Measurements from ENCODE around the gene C14orf93. TPM values are rescaled to one million over a fixed set of nuclear protein-coding genes. Genes with fewer than 3 reads are reported as not detected.

The C14orf93 gene, protein sequence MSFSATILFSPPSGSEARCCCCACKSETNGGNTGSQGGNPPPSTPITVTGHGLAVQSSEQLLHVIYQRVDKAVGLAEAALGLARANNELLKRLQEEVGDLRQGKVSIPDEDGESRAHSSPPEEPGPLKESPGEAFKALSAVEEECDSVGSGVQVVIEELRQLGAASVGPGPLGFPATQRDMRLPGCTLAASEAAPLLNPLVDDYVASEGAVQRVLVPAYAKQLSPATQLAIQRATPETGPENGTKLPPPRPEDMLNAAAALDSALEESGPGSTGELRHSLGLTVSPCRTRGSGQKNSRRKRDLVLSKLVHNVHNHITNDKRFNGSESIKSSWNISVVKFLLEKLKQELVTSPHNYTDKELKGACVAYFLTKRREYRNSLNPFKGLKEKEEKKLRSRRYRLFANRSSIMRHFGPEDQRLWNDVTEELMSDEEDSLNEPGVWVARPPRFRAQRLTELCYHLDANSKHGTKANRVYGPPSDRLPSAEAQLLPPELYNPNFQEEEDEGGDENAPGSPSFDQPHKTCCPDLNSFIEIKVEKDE
- total RNA-seq = 1 to 10 TPM; 8.3 to 9.3 TPM

DNA sequence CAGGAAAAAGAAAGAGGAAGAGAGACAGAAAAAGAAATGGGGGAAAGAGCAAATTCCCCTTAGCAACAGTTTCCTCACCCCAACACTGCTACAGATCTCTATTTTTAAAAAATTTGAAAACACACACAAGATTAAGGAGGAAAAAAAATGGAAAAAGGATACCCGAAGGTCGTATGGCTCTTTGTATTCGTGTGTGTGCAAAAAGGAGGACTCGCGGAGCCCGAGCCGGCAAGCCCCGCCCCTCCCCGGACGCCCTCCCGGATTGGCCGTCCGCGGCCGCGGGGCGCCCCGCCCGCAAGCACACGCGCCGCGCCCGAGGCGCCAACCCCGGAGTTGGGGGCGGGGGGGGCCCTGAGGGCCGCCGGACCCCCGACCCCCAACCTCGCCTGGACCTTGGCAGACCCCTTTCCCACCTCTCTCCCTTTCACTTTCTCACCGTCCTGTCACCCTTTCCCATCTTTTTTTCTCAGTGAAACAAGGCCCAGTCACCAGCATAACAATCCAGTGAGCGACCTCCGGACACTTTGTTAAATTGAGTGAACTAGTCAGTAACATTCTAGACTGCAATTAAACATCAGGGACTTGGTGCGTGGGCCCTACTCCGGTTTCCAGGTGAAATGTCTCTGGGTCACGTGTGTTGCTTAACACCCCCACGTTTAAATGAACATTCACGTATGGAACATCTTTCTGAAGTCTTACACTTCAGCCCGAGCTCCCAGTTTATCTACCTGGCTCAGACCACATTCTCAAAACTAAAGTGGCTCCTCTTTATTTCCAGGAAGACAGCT, at the start of gene C14orf93:
TSS of gene C14orf93 (minus strand) at position 205 of the 788 bp plus-strand sequence. CDS start 11,120 bp downstream, outside the sequence.
- CTCF ChIA-PET = interaction anchor here (0.6 to 2.2 kb wide), 8 partner anchors 14 to 100 kb away, joined by 3 to 11 read pairs (median 4); partner anchors contain the start of gene PSMB5
- intact Hi-C loops (cut with micrococcal nuclease) = loop anchor here (5.0 to 10.0 kb wide), 2 partner anchors 1105 to 1743 kb away; partner anchors contain the start of genes DCAF11, HNRNPC and NRL
- Mint-ChIP-seq H3K36me3 (ENCODE audit: low read depth) (peaks cover 4% of the 10 kb centered on the region), H3K4me1 (ENCODE audit: low read depth) (peaks cover 32% of the 10 kb centered on the region), H3K9me3 (no peaks in the 10 kb centered on the region), H3K4me3 (peak within 1 kb of the TSS; percentile 97), H3K27ac (peak within 1 kb of the TSS; percentile 98), H3K27me3 (ENCODE audit: low read depth) (no peaks in the 10 kb centered on the region)
- peak; percentile 90 for DNase-seq

DNA sequence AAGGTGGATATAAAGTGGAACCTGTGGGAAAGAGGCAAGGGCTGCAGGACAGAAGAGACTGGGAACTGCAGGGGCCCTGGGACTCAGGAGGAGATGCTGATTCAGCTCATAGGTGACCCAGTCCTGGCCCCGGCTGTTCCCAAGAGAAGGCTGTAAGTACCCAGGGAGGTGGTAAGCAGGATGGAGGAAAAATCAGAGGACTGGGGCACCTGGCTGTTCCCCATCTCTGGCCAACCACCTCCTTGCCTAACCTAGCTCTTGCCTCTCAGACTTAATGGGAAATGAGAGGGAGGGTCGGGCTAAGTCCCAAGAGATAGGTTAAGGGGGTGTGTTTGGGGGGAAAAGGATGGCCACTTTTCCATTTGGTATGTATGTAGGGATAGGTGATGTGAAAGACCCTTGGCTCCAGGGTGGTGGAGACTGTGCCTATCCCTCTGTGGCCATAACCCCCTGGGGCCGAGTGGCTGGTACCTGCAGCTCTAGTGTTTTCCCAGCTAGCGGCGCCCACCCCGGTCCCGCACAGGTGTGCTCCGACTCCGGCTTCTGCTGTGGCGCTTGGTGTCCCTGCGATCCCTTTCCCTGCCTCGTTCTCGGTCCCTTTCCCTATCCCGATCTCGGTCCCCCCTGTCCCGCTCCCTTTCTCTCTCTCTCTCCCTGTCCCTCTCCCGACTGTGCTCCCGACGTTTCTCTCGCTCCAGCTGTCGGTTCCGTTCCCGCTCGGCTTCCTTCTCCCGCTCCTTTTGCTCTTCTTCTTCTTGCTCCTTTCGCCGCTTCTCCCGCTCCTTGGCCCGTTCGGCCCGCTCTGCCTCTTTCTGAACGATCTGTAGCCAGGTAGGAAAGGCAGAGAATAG, 48.9 kb upstream of the C14orf93 start:
- Mint-ChIP-seq H3K4me3 (no peak overlapping the region), H3K27me3 (ENCODE audit: low read depth) (peaks cover 5% of the 10 kb centered on the region), H3K4me1 (ENCODE audit: low read depth) (peaks cover 16% of the 10 kb centered on the region), H3K27ac (no peak overlapping the region), H3K36me3 (ENCODE audit: low read depth) (peaks cover 21% of the 10 kb centered on the region), H3K9me3 (no peaks in the 10 kb centered on the region)
- CTCF ChIA-PET = interaction anchor here (0.6 to 21.5 kb wide), 29 partner anchors 10 to 294 kb away, joined by 3 to 713 read pairs (median 7); partner anchors contain the start of genes ACIN1, AJUBA, C14orf119 and HAUS4
- DNase-seq = no peak
- intact Hi-C loops (cut with micrococcal nuclease) = loop anchor here (1.0 to 5.0 kb wide), 5 partner anchors 65 to 502 kb away; no protein-coding TSS in a partner anchor

DNA sequence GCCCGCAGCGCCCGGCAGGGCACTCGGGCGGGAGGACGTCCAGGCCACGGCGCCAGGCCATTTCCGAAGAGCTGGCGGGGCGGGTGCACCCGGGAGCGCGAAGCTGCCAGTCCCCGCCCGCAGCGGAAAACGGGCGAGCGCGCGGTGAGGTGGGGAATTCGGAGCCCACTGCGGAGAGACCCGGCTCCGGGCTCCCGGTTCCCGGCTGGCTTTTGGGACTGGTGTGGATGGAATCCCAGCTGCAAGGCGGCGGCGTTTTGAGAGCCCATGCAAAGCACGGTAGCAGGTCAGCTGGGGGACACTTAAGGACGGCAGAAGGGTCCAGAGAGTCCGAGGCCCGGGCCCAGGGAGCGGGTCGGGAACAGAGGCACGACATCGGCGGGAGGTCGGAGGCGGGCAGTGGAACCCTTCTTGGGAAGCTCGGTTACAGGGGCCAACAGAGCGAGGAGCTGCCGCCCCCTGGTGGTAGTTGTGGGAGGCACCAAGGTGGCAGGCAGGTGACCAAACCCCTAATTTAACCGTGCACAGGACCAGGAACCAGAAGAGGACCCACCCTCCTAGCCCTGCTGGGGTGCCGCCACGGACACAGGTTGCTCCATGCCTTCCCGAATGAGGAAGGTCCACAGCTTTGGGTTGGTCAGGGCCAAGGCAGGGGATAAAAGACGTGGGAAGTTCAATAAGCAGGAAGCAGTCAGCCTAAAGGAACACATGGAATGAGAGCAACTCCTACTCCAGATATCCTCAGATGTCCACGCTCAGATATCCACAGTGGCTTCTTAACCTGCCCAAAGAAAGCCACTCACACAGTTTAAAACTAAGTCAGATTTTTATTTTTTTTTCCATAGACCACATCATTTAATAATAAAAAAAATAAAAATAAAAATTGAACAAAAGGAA, 48.1 kb upstream of the C14orf93 start:
- peak overlapping the region; percentile 80 for H3K4me3 Mint-ChIP-seq
- H3K27me3 Mint-ChIP-seq (ENCODE audit: low read depth) = peaks cover 5% of the 10 kb centered on the region
- peaks cover 17% of the 10 kb centered on the region for H3K36me3 Mint-ChIP-seq (ENCODE audit: low read depth)
- no peak overlapping the region for H3K27ac Mint-ChIP-seq
- CTCF ChIA-PET = interaction anchor here (0.5 to 21.5 kb wide), 35 partner anchors 11 to 403 kb away, joined by 3 to 713 read pairs (median 5); partner anchors contain the start of genes ACIN1, AJUBA, C14orf119 and HAUS4
- DNase-seq = peak; percentile 92
- H3K9me3 Mint-ChIP-seq = no peaks in the 10 kb centered on the region
- intact Hi-C loops (cut with micrococcal nuclease) = loop anchor here (1.0 to 5.0 kb wide), 8 partner anchors 23 to 501 kb away; no protein-coding TSS in a partner anchor
- H3K4me1 Mint-ChIP-seq (ENCODE audit: low read depth) = peaks cover 16% of the 10 kb centered on the region

DNA sequence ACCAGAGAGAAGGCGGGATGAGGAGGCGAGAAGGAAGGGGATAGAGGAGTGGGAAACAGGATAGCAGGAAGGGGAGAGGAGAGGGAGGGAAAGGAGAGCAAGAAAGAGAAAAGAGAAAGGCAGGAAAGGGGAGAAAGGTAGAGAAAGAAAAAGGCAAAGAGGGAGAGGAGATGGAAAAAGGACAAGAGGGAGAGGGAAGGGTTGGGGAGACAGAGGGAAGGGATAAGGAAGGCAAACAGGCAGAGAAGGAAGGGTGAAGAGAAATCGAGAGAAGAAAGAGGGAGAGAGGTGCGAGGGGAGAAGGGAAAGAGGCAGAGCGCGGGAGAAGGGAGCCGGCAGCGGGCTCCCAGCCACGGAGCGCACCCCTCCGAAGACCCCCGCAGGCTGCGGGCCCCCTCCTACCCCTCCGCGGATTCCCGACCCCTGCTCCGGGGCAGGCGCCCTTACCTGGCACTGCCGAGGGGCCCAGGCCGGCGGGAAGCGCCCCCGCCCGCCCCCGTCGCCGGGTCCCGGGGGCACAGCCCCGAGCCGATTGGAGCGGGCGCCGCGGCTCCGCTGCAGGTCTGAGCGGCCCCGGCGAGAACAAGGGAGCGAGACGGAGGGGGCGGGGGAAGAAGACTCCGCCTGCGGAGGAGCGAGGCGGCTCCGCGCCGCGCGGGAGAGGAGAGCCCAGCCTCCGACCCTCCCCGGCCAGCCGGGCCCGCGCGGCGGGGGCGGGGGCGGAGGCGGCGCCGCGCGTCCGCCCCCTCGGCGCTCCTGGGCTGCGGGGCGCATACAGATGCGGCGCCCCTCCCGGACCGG, 47.2 kb upstream of the C14orf93 start, which contains the start of gene CDH24:
TSS of gene CDH24 (minus strand) at position 565 of the 801 bp plus-strand sequence. CDS start 1,787 bp downstream, outside the sequence.
- DNase-seq = peak; percentile 70
- H3K27ac Mint-ChIP-seq = no peak within 1 kb of the TSS
- H3K36me3 Mint-ChIP-seq (ENCODE audit: low read depth) = peaks cover 13% of the 10 kb centered on the region
- peak within 1 kb of the TSS; percentile 80 for H3K4me3 Mint-ChIP-seq
- H3K4me1 Mint-ChIP-seq (ENCODE audit: low read depth) = peaks cover 16% of the 10 kb centered on the region
- intact Hi-C loops (cut with micrococcal nuclease) = loop anchor here (1.0 to 5.0 kb wide), 4 partner anchors 22 to 500 kb away; no protein-coding TSS in a partner anchor
- no peaks in the 10 kb centered on the region for H3K9me3 Mint-ChIP-seq
- CTCF ChIA-PET = interaction anchor here (0.5 to 21.5 kb wide), 35 partner anchors 11 to 404 kb away, joined by 3 to 713 read pairs (median 6); partner anchors contain the start of genes ACIN1, AJUBA, C14orf119 and HAUS4
- peaks cover 5% of the 10 kb centered on the region for H3K27me3 Mint-ChIP-seq (ENCODE audit: low read depth)

DNA sequence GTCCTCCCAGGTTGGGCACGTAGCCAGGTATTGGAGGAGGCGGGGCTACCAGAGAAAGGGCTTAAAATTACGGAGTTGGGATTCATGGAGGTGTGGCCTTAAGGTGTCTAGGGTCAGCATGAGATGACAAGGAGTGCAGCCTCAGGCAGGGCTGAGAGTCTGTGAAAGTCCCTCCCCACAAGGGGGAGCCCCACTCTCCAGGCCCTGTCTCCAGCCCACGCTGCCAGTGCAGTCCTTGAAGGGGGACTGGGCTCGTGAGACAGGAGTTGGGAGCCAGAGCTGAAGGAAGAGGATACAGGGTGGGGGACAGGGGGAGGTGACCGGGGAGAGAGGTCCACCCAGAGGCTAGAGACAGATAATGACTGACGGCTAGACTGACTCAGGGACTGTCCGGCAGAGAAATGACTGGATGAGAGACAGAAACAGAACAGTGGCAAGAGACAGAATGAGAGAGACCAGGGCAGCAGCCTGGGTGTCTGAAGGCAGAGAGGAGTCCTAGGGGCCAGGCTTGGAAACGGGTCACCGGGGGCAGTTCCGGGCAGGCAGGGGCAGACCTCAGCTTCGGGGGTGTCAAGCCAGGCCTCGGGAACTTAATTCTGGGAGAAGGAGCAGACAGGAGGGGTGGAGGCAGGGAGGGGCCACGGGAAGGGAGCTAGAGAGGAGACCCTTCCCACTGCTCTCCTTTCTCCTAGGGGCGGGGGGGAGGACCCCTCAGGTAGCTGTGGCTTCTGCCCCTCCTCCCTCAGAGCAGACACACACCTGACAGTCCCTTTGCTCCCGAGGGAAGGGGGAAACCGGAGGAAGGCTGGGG, 46.4 kb upstream of the C14orf93 start:
- H3K27me3 Mint-ChIP-seq (ENCODE audit: low read depth) = peaks cover 5% of the 10 kb centered on the region
- intact Hi-C loops (cut with micrococcal nuclease) = loop anchor here (2.0 to 5.0 kb wide), 2 partner anchors 234 to 499 kb away; no protein-coding TSS in a partner anchor
- no peak overlapping the region for H3K27ac Mint-ChIP-seq
- H3K9me3 Mint-ChIP-seq = no peaks in the 10 kb centered on the region
- DNase-seq = peak; percentile 63
- CTCF ChIA-PET = interaction anchor here (0.5 to 21.5 kb wide), 20 partner anchors 9 to 131 kb away, joined by 3 to 713 read pairs (median 6); partner anchors contain the start of genes ACIN1, AJUBA, C14orf119 and HAUS4
- H3K36me3 Mint-ChIP-seq (ENCODE audit: low read depth) = peaks cover 11% of the 10 kb centered on the region
- H3K4me1 Mint-ChIP-seq (ENCODE audit: low read depth) = peaks cover 16% of the 10 kb centered on the region
- H3K4me3 Mint-ChIP-seq = peak overlapping the region; percentile 74

DNA sequence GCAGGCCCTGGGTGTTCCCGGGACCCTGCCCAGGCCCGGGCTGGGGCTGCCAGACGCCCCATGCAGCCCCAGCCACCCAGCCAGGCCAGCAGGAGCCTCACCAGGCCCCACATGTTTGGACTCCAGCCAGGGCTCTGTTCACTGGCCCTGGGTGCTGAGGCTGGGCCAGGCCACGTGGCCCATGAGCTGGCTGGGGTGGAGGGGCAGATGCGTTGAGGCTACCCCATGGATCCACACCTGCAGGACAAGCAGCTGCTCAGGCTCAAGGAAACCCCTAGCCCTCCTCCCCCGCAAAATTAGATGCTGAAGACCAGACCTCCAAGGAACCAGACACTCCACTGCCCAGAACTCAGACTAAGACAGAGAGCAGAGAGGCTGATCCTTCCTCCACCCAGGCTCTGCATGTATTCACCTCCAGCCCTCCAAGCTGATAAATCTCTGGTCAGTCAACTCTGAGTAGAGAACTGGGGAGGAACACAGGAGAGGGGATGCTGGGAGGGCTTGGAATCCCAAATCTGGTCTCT, 45.7 kb upstream of the C14orf93 start:
- intact Hi-C loops (cut with micrococcal nuclease) = loop anchor here (2.0 to 5.0 kb wide), 2 partner anchors 233 to 498 kb away; no protein-coding TSS in a partner anchor
- no peak overlapping the region for H3K27ac Mint-ChIP-seq
- peaks cover 16% of the 10 kb centered on the region for H3K4me1 Mint-ChIP-seq (ENCODE audit: low read depth)
- peaks cover 5% of the 10 kb centered on the region for H3K36me3 Mint-ChIP-seq (ENCODE audit: low read depth)
- no peak overlapping the region for H3K4me3 Mint-ChIP-seq
- no peaks in the 10 kb centered on the region for H3K9me3 Mint-ChIP-seq
- peaks cover 5% of the 10 kb centered on the region for H3K27me3 Mint-ChIP-seq (ENCODE audit: low read depth)
- CTCF ChIA-PET = interaction anchor here (0.8 to 21.5 kb wide), 16 partner anchors 10 to 126 kb away, joined by 3 to 713 read pairs (median 4); partner anchors contain the start of genes AJUBA, HAUS4 and PRMT5
- no peak for DNase-seq

DNA sequence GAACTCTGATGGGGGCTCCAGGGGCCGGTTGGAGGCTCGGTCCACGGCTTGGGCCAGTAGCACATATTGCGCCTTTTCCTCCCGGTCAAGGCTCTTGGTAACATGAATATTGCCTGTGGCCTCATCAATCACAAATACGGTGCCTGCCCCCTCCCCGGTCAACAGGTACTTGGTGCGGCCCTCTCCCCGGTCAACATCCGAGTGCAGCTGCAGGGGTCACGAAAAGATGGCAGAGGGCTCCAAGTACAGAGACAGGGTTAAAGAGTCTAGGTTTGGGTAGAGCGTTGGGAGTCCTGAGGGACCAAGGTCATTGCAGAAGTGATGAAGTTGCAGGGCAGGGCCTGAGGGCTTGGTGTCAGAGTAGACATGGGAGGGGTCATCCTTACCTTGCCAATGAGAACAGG, 45.2 kb upstream of the C14orf93 start:
- peaks cover 5% of the 10 kb centered on the region for H3K27me3 Mint-ChIP-seq (ENCODE audit: low read depth)
- peaks cover 16% of the 10 kb centered on the region for H3K4me1 Mint-ChIP-seq (ENCODE audit: low read depth)
- H3K4me3 Mint-ChIP-seq = no peak overlapping the region
- no peak for DNase-seq
- H3K9me3 Mint-ChIP-seq = no peaks in the 10 kb centered on the region
- H3K36me3 Mint-ChIP-seq (ENCODE audit: low read depth) = peaks cover 5% of the 10 kb centered on the region
- CTCF ChIA-PET = interaction anchor here (0.6 to 21.5 kb wide), 21 partner anchors 11 to 126 kb away, joined by 3 to 713 read pairs (median 4); partner anchors contain the start of genes AJUBA, HAUS4, PRMT5 and PSMB11
- no peak overlapping the region for H3K27ac Mint-ChIP-seq
- intact Hi-C loops (cut with micrococcal nuclease) = loop anchor here (5.0 kb wide), 1 partner anchor 498 kb away; no protein-coding TSS in a partner anchor

DNA sequence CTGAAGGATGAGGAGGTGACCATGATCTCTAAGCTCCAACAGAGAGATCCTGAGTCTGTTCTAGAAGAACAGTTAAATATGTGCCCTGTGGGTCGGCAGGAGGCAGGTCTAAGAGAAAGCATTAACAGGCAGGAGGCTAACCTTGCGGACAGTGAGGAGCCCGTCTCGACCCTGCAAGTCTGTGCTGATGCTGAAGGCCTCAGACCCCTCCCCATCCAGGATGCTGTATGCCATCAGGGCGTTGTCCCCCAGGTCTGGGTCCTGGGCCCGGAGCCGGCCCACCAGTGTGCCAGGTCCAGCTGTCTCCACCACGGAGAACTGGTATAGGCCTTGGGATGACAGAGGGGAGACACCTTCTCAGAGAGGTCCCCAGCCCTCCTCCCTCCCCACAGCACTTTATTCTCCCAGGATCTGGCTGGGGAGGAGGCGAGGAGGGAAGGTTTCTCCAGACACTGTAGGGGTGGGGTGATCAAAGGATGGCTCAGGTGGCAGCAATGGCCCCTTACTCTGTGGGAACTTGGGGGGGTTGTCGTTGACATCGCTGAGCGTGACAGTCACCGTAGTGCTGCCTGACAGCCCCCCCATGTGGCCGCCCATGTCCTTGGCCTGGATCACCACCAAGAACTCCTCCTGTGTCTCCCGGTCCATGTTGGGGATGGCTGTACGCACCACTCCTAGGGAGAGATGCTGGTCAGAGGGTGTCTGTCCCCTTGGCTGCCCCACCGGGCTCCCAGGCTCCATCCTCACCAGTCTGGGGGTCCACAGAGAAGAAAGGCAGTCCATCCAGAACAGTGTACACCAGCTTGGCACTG, 44.3 kb upstream of the C14orf93 start:
- no peaks in the 10 kb centered on the region for H3K9me3 Mint-ChIP-seq
- CTCF ChIA-PET = interaction anchor here (0.7 to 21.5 kb wide), 11 partner anchors 12 to 125 kb away, joined by 3 to 713 read pairs (median 5); partner anchors contain the start of genes AJUBA, PRMT5 and PSMB11
- H3K36me3 Mint-ChIP-seq (ENCODE audit: low read depth) = peaks cover 3% of the 10 kb centered on the region
- intact Hi-C loops (cut with micrococcal nuclease) = no loop called here
- H3K27ac Mint-ChIP-seq = no peak overlapping the region
- H3K27me3 Mint-ChIP-seq (ENCODE audit: low read depth) = peaks cover 5% of the 10 kb centered on the region
- DNase-seq = peak; percentile 69
- peaks cover 16% of the 10 kb centered on the region for H3K4me1 Mint-ChIP-seq (ENCODE audit: low read depth)
- H3K4me3 Mint-ChIP-seq = no peak overlapping the region
